HEK293T (cell line): ENCODE data around the gene ROS1.

Experiments
- CTCF ChIA-PET: fragments of 350-600 bp; formaldehyde crosslinking; extraction: SDS; loops from one replicate; lab custom pipeline; 2021; ENCODE audit warnings: antibody characterized with exemption, inconsistent platforms; lab: Yijun Ruan, JAX
- POLR2A ChIA-PET: fragments of 350-600 bp; formaldehyde crosslinking; extraction: SDS; loops from one replicate; lab custom pipeline; 2020; ENCODE audit warnings: antibody characterized with exemption, inconsistent platforms; lab: Yijun Ruan, JAX
- DNase-seq: peaks from one replicate; pipeline ENCODE4 v3.0.0; 2012; ENCODE audit warnings: mixed read lengths; ENCODE audit errors: extremely low spot score
- ARNT ChIP-seq: fragments of 450-650 bp; IDR thresholded peaks from 2 replicates; pipeline ENCODE4 v1.6.1; 2017; ENCODE audit warnings: mild to moderate bottlenecking
- BHLHE40 ChIP-seq: fragments of 450-650 bp; IDR thresholded peaks from 2 replicates; pipeline ENCODE4 v1.6.1; 2016; ENCODE audit warnings: mild to moderate bottlenecking, moderate library complexity, borderline replicate concordance
- CTBP1 ChIP-seq: fragments of 450-650 bp; IDR thresholded peaks from 2 replicates; pipeline ENCODE4 v1.6.1; 2016; ENCODE audit warnings: borderline replicate concordance
- ELF4 ChIP-seq: fragments of 450-650 bp; IDR thresholded peaks from 2 replicates; pipeline ENCODE4 v1.6.1; 2017; ENCODE audit warnings: antibody characterized with exemption
- FOXA1 ChIP-seq: fragments of 450-650 bp; IDR thresholded peaks from 2 replicates; pipeline ENCODE4 v1.6.1; 2016; ENCODE audit warnings: mild to moderate bottlenecking
- FOXK2 ChIP-seq: fragments of 450-650 bp; IDR thresholded peaks from 2 replicates; pipeline ENCODE4 v1.6.1; 2016; ENCODE audit warnings: mild to moderate bottlenecking
- FOXM1 ChIP-seq: fragments of 450-650 bp; IDR thresholded peaks from 2 replicates; pipeline ENCODE4 v1.6.1; 2017; ENCODE audit warnings: mild to moderate bottlenecking, borderline replicate concordance
- HDGF ChIP-seq: fragments of 450-650 bp; IDR thresholded peaks from 2 replicates; pipeline ENCODE4 v1.6.1; 2017; ENCODE audit warnings: antibody characterized with exemption, borderline replicate concordance
- L3MBTL2 ChIP-seq: fragments of 450-650 bp; conservative IDR thresholded peaks from 2 replicates; pipeline ENCODE4 v1.6.1; 2016; ENCODE audit warnings: mild to moderate bottlenecking
- LEF1 ChIP-seq: fragments of 450-650 bp; IDR thresholded peaks from 2 replicates; pipeline ENCODE4 v1.6.1; 2017; ENCODE audit warnings: mild to moderate bottlenecking, borderline replicate concordance
- NFRKB ChIP-seq: fragments of 450-650 bp; IDR thresholded peaks from 2 replicates; pipeline ENCODE4 v1.6.1; 2016; ENCODE audit warnings: mild to moderate bottlenecking, moderate library complexity
- SP1 ChIP-seq: fragments of 450-650 bp; IDR thresholded peaks from 2 replicates; pipeline ENCODE4 v1.6.1; 2017
- SUZ12 ChIP-seq: fragments of 450-650 bp; IDR thresholded peaks from 2 replicates; pipeline ENCODE4 v1.6.1; 2016; ENCODE audit warnings: mild to moderate bottlenecking
- TARDBP ChIP-seq: fragments of 450-650 bp; IDR thresholded peaks from 2 replicates; pipeline ENCODE4 v1.6.1; 2016
- ZNF384 ChIP-seq: fragments of 450-650 bp; IDR thresholded peaks from 2 replicates; pipeline ENCODE4 v1.6.1; 2016
- TF ChIP-seq, protein P1 (sequence below): fragments of 450-650 bp; IDR thresholded peaks from 2 replicates; pipeline ENCODE4 v1.6.1; 2016

The ROS1 gene

DNA sequence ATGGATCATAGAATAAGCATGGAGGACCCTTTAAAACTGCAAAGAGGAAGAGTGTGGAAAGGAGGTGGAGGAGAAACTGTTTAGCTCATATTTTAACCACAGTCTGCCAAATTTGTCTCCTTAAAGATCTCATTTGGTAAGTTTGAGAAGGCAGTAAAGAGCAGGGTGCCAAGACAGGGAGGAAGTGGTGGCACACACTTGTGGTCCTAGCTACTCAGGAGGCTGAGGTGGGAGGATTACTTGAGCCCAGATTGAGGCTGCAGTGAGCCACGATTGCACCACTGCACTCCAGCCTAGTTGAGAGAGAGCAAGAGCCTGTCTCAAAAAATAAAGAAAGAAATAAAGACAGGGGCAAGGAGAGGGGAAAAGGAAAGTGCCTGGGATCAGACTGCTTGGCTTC is 39.9 kb upstream of the ROS1 start:
- no peak for TF ChIP-seq BHLHE40
- TF ChIP-seq SUZ12, result no peak
- TF ChIP-seq SP1, result no peak
- TF ChIP-seq FOXM1, result no peak
- TF ChIP-seq TARDBP, result no peak
- TF ChIP-seq L3MBTL2, result no peak
- TF ChIP-seq CTBP1, result no peak
- no peak for TF ChIP-seq HDGF
- TF ChIP-seq, protein P1, sequence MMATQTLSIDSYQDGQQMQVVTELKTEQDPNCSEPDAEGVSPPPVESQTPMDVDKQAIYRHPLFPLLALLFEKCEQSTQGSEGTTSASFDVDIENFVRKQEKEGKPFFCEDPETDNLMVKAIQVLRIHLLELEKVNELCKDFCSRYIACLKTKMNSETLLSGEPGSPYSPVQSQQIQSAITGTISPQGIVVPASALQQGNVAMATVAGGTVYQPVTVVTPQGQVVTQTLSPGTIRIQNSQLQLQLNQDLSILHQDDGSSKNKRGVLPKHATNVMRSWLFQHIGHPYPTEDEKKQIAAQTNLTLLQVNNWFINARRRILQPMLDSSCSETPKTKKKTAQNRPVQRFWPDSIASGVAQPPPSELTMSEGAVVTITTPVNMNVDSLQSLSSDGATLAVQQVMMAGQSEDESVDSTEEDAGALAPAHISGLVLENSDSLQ, result no peak
- TF ChIP-seq FOXK2, result no peak
- no peak for TF ChIP-seq ARNT
- TF ChIP-seq ZNF384, result no peak
- TF ChIP-seq FOXA1, result no peak
- TF ChIP-seq ELF4, result no peak
- TF ChIP-seq LEF1, result no peak
- ChIA-PET POLR2A (interaction anchor here (0.6 to 1.3 kb wide), 2 partner anchors 137 to 236 kb away, joined by 3 read pairs; partner anchors contain the start of gene GOPC), CTCF (interaction anchor here (1.2 kb wide), 1 partner anchor 13 kb away, joined by 4 read pairs; no protein-coding TSS in a partner anchor)
- DNase-seq, result no peak

DNA sequence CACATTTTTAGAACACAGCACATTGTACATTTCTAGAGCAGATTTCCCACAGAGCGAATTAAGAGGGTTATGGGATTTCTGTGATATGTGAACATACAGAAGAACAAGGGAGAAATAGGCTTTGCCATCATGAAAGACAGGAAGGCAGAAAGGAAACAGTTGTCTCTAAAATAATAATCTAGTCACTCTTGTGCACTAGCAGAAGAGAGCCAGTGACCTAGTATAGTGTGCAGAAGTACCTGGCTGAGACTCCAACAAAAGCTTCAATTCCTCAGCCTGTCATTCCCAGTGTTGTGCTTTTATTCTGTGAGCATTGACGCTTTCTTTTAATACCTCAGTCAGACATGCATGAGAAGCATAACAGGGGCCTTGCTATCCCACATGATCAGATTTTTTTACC is 39.0 kb upstream of the ROS1 start:
- DNase-seq, result no peak
- CTCF ChIA-PET, result interaction anchor here (1.2 kb wide), 1 partner anchor 12 kb away, joined by 4 read pairs; no protein-coding TSS in a partner anchor
- TF ChIP-seq ELF4, result no peak
- TF ChIP-seq TARDBP, result no peak
- TF ChIP-seq FOXM1, result no peak
- no peak for TF ChIP-seq HDGF
- POLR2A ChIA-PET, result interaction anchor here (1.3 kb wide), 1 partner anchor 138 kb away, joined by 3 read pairs; the partner anchor contains the start of gene GOPC

DNA sequence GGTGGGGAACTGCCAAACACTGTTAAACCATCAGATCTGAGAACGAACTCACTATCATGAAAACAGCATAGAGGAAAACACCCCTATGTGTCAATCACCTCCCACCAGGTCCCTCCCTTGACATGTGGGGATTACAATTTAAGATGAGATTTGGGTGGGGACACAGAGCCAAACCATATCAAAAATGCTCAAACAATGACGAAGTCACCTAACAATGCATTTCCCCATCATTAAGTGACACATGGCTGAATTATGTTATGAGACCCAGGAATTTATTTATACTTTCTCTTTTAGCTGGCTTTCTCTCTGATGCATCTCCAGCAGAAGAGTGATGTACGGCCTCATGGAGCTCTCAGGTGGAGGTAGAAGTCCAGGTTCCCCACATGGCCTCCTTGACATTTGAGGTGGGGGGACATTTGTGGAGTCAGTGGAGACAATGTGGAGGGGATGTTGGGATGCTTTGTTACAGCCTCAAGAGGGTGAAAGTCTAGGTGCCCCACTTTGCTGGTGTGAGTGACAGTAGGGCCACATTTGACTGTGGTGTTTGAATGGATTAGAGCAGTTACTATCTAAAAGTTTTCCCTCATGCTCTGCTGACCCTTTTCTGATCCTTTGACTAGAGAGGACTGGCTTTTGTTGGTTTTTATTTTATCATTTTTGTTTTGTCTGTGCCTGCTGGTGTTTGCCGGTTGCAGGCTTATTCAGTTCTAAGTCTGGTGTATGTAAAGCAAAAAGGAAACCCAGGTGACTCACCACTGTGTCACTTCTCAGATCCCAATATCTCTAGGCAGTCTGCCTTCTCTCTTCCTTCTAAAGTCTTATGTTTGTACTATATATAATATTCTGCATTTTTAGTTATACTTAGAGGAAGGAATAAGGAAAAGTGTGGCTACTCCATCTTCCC is 38.3 kb upstream of the ROS1 start:
- no peak for TF ChIP-seq SP1
- TF ChIP-seq BHLHE40, result no peak
- TF ChIP-seq HDGF, result no peak
- TF ChIP-seq SUZ12, result no peak
- no peak for TF ChIP-seq L3MBTL2
- no peak for TF ChIP-seq LEF1
- TF ChIP-seq FOXK2, result no peak
- no peak for TF ChIP-seq FOXM1
- TF ChIP-seq CTBP1, result no peak
- TF ChIP-seq, protein P1, result no peak
- POLR2A ChIA-PET, result interaction anchor here (1.3 kb wide), 1 partner anchor 139 kb away, joined by 3 read pairs; the partner anchor contains the start of gene GOPC
- DNase-seq, result no peak
- CTCF ChIA-PET, result no interaction called here

DNA sequence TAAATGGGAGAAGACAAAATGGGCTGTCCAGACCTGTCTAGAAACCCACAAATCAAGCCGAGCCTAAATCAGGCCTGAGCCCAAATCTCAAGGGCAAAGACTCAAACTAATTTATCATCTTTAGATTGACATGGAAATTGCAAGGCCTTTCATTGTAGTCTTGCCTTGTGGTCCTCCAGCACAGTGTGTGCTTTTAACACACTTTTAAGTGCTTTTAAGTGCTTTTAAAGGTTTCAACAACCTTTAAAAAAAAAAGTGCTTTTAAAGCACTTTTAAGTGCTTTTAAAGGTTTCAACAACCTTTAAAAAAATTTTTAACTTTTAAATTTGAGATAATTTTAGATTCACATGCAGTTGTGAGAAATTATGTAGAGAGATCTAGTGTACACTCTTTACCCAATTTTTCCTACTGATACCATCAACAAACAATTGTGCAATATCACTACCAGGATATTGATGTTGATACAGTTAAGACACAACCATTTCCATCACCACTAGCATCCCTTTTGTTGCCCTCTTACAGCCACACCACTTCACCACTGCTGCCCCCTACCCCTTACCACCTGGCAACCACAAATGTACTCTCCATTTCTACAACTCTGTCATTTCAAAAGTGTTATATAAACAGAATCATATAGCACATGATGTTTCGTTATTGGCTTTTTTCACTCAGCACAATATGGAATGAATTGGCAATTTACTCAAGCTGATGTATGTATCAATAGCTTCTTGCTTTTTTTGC is 33.6 kb upstream of the ROS1 start:
- ChIA-PET CTCF (no interaction called here), POLR2A (no interaction called here)
- no peak for DNase-seq
- TF ChIP-seq, protein P1, result peak; percentile 71
- no peak for TF ChIP-seq CTBP1

DNA sequence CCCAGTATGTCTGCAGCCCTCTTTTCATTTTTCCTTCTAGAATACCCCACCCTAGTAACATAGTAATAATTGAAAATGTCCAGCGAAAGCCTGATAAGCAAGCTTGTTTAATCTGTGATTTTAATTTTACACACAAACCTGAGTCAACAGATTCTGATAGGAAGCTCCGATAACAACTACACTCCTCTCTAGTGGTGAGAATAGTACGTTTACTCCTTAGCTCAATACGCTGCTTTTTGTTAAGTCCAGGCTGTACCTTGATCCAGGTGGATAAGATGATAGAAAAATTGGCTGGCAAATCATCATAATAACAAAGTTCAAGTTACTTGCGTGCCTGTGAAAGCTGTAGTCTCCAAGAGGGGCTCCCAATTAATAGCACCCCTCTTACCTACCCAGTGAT is 31.3 kb upstream of the ROS1 start:
- DNase-seq, result no peak
- ChIA-PET POLR2A (interaction anchor here (0.7 kb wide), 1 partner anchor 145 kb away, joined by 3 read pairs; the partner anchor contains the start of gene GOPC), CTCF (interaction anchor here (0.6 kb wide), 1 partner anchor 100 kb away, joined by 3 read pairs; no protein-coding TSS in a partner anchor)
- TF ChIP-seq FOXM1 (no peak), HDGF (no peak), NFRKB (no peak), CTBP1 (no peak), BHLHE40 (no peak), TARDBP (no peak), FOXA1 (no peak)

DNA sequence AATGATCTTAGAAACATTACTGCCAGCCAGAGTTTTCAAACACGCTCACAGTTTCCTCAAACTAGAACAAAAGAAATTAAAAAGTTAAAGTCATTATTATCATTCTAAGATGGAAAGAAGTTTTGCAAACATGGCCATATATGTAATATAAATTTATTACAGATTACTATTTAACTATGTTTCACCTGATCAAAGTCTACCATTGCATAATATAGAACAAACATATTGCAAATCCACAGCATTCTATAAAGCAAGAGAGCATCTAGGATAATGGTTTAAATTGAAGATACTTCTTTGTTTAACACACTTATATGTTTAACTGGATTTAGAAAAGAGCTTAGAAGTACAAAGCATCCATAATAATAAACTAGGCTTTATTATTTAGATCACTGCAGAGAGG is 30.5 kb upstream of the ROS1 start:
- CTCF ChIA-PET, result no interaction called here
- no peak for DNase-seq

More for the DNA sequence above, 30.5 kb upstream of the ROS1 start:
- POLR2A ChIA-PET, result interaction anchor here (0.7 kb wide), 1 partner anchor 146 kb away, joined by 3 read pairs; the partner anchor contains the start of gene GOPC
- TF ChIP-seq BHLHE40, result no peak
- no peak for TF ChIP-seq FOXK2
- TF ChIP-seq, protein P1, result no peak
- no peak for TF ChIP-seq CTBP1
- TF ChIP-seq SP1, result no peak
- TF ChIP-seq ARNT, result no peak
- TF ChIP-seq LEF1, result no peak
- no peak for TF ChIP-seq ZNF384
- TF ChIP-seq NFRKB, result no peak
- no peak for TF ChIP-seq FOXM1
- TF ChIP-seq FOXA1, result no peak
- TF ChIP-seq SUZ12, result no peak
- TF ChIP-seq TARDBP, result no peak
- TF ChIP-seq L3MBTL2, result no peak
- no peak for TF ChIP-seq ELF4
- no peak for TF ChIP-seq HDGF
